ENCODE data around the gene ARHGEF25.

DNA sequence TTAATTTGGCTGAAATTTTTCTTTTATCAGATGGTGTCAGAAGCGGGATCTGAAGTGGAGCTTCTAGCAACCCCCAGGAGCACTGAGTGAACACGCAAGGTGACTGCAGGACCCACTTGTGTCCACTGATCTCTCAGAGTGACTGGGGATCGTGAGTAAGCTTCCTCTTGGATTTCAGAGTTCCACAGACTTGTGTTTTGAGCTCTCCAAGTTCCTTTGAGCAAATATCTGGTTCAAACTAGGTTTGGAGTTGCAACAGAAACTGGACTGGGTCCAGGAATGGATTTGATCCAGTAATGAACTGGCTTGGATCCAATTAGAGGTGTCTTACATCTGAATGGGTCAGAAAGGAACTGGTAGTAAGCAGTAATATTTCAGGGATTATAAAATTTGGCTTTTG, 46.5 kb downstream of the ARHGEF25 start:
- TF ChIP-seq POLR2AphosphoS5 (IDR thresholded peaks at IDR 0.05; ENCODE audit: borderline replicate concordance, low read depth, low read length), result no peak
- no peak for TF ChIP-seq EZH2 (IDR thresholded peaks at IDR 0.05)
- no peak for TF ChIP-seq FOXP2 (optimal IDR thresholded peaks at IDR 0.05; ENCODE audit: control extremely low read depth, extremely low read length, insufficient read depth)
